ENCODE data around the gene RAET1G.
A peak's percentile ranks its signal among the peaks of the same experiment; 100 is the strongest.
"Not testable (repeated sequence)": the region's sequence is repeated elsewhere in the genome, so short reads cannot be mapped to it uniquely, and the experiment has no call there.

RAET1G gene

DNA sequence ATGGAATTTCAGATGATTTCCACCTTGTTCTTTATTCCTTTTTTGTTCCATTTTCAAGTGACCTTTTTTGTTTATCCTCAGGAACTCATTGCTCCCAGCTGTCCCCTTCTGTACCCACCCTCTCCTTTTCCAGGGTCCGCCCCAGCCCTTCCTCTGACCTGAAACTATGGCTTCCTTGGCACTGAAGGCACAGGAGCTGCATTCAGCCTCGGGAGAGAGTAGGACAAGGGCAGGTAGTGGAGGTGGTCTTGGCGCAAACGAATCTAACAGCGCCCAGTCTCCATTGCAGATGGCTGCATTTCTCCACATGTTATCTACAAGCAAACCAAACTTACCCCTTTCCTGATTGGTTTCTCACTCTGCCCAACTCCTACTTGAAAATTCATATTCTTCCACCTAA lies 10.1 kb upstream of the RAET1G start:
- DNase-seq, result no peak

DNA sequence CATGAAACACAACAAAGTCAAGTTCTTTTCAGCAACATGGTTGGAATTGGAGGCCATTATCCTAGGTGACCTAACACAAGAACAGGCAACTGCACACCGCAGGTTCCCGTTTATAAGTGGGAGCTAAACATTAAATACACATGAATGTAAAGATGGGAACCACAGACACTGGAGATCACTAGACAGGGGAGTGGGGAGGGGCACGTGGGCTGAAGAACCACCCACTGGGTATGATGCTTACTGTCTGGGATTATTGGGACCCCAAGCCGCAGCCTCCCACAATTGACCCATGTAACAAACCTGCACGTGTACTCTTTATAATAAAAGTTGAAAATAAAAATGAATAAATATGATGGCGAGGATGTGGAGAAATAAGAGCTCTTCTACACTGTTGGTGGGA lies 8.6 kb upstream of the RAET1G start:
- no peak for DNase-seq

DNA sequence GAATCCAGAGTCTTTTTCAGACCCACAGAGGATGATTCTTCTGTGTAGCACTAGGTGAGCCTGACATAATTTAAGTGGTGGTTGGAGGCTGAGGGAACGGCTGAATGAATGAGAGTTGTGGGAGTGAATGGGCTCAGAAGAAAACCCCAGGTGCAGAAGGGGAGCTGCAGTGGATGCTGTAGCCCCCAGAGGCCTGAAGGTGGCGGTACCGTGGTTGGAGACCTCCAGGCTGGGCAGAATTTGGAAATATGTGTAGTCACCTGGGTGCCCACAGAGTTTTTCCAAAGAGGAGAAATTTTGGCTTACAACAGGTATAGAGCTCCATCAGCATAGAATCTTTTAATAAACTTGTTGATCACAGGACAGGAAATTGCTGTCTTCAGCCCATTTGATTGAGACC lies 6.5 kb upstream of the RAET1G start:
- DNase-seq, result no peak

DNA sequence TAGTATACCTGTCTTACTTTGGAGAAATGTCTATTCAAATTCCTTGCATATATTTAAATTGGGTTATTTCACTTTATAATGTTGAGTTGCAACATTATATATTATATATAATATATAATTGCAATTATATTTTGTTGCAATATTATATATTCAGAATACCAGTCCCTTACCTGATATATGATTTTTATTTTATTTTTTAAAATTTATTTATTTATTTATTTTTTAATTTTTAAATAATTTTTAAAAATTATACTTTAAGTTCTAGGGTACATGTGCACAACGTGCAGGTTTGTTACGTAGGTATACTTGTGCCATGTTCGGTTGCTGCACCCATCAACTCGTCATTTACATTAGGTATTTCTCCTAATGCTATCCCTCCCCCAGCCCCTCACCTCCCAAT lies 4.1 kb upstream of the RAET1G start:
- DNase-seq, result not testable (repeated sequence)

DNA sequence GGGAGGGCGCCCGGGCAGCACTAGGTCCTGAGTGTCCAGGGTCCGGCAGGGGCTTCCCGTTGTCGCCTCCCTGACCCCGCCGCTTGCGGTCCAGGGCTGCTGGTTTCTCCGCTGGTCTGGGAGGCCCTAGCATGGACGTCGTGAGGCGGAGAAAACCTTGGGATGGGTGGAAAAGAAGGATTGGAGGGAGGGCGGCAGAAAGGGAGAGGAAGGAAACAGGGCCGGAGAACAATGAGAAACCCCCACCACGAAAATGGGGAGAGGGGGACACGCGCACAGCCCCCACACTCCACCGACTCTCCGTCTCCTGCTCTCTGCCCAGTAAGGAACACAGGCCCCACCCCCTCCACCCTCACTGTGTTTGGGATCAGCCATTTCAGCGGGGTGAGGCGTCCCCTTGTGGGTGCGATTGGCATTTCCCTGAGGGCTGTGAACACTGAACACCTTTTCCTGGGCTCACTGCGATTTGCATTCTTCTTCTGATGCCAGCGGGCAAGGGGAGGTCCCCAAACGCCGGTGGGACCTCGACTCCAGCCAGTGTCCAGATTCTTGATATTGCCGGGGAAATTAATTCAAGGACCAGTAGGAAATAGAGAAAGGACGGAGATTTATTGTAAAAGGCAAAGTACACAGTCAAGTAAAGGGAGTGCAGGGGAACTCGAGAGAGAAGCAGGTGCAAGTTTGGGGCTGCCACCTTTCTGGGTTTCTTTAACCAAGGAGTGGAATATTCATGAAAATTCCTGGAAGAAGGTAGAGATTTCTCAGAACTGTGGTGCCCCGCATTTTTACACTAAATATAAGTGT lies 3.3 kb upstream of the RAET1G start:
- peak; percentile 70 to 84 for DNase-seq

DNA sequence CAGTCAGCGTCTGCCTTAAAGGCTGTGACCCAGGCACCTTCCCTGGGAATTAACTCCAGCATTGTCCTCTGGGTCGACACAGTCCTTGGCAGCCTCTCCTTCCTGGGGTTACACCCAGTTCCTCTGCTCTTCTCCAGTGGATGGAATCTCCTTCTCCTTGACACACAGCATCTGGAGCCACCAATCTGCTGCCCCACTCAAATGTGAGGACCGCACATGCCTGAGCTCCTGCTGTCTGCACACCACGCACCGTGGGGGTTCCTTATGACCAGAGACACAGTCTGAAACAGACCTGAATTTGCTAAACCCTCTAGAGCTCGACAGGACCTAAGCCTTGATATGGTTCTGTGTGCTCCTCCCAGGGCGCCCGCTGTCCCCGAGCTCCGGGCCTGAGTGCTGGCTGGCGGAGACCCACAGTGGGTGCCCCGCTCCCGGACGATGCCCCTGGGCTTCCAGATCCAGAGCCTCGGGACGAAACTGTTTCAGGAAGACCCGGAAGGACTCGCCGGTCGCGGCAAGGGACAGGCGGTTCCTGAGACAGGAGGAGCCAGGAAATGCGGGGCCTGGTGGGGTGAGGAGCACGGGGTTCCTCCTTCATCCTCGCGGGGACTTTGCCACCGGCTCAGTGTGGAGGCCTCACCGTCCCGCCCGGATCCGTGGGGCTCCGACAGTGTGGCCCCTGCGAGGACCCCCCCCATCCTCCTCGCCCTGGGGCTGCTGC lies 2.5 kb upstream of the RAET1G start:
- DNase-seq, result no peak

DNA sequence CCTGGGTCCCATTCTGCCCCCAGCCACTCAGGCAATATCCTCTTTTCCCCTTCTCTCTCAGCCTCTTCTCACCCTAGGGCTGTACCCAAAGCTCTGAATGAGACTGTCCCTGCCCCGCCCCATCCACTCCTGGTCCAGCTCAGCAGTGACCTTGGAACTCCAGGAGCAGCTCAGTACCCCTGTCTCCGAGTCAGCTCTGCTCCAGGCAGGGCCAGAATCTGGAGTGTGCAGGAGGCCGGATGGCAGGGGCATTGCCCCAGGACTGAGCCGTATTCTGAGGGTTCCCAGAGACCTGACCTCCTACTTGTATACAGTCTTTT lies 2.0 kb upstream of the RAET1G start:
- no peak for DNase-seq

DNA sequence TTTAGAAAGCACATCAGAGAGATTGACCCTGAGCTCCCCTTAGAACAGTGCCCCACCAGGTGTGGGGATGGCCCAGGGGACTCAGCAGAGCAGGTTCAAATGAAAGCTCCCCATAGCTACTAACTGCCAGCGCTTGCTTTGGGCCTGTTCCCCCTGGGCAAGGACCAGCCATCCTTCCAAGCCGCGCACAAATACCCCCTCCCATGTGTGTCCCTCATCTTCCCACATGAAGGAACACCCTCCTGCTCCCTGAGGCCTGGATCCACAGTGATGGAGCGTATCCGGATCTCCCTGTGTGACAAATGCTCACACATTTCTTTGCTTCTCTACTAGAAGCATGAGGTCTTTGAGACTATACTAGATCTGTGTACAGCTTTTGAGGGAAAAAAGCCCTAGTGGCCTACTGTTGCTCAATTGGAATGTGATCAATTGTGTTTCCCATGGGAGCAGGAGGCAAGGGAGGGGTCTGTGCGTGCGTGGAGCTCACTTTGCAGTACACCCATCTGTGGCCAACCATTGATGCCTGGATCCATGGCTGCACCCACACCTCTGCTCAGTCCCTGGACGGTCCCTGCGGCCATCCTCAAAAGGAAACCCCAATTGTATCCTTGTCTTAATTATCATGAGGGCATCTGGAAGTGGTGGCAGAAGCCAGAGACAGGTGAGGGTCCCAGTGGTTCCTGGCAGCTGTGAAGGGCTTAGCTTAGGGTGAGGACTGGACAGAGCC lies 1.4 kb upstream of the RAET1G start:
- DNase-seq, result no peak

DNA sequence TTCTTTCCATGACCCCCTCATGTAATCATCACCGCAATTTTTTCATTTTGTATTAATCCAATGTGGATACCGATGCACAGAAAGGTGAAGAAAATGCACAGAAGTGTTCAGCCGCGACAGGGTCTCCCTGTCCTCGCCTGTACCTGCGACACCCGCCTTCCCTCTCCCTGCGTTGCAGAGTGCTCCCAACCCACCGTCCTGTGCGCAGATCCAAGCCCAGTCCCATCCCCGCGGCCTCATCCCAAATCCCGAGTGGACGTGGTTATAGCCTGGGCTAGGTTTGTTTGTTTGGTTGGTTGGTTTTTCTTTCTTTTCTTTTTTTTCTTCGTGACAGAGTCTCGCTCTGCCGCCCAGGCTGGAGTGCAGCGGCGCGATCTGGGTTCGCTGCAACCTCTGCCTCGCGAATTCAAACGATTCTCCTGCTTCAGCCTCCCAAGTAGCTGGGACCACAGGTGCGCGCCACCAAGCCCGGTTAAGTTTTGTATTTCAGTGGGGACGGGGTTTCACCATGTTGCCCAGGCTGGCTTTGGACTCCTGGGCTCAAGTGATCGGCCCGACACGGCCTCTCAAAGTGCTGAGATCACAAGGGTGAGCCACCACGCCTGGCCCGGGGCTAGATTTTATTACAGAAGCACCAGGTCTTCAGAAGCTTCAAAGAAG lies 536 bp upstream of the RAET1G start:
- no peak for DNase-seq

DNA sequence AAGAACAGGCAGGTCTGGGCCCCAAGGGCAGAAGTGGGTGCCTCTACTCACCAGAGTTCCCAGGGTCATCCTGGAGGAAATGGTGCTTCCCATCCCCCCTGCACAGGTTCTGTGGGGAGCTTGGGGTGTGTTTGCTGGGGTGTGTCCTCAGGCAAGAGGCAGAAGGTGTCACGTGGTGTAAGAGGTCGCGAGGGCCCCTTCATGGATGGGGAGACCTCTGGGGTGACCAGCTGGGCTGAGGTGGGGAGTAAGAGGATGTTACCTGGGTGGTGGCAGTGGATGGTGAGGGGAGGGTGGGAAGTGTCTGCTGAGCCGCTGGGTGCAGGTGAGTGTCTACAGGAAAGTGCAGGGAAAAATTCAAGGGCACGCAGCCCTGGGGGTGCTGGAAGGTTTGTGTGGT lies 830 bp downstream of the RAET1G start:
- DNase-seq, result not testable (repeated sequence)

DNA sequence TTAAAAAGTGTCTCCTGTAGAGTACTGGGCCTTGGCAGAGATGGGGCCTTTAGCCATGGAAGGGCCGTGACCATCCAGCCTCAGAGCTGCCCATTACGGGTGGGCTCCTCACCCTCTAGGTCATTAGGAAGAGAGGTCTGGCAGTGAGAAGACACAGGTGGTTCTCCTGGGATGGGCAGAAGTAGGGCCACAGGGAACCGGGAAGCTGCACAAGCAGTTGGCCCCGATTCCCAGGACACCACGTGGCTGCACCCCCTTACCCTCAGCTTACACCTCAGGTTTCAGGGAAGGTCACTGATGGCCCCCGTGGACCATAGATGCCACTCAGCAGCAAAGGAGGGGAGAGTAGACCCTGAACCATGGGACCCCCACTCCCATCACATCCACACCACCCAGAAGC lies 1.6 kb downstream of the RAET1G start:
- no peak for DNase-seq

DNA sequence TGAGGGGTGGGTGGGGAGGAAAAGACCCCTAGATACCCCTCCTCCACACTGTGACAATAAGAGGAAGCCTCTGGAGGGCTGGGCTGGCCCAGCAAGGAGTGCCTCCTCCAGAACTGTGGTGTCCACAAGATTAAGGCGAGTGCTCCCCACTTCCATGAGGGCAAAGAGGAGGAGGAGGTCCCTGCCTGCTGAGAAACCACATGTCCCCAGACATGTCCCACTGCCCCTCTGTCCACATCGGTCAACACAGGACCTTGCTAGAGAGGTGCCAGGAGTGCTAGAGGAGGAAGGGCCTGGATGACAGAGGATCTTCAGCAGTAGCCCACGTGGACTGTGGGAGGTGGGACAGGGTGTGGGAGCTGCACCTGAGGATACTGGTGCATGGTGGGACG lies 3.1 kb downstream of the RAET1G start:
- DNase-seq, result no peak

DNA sequence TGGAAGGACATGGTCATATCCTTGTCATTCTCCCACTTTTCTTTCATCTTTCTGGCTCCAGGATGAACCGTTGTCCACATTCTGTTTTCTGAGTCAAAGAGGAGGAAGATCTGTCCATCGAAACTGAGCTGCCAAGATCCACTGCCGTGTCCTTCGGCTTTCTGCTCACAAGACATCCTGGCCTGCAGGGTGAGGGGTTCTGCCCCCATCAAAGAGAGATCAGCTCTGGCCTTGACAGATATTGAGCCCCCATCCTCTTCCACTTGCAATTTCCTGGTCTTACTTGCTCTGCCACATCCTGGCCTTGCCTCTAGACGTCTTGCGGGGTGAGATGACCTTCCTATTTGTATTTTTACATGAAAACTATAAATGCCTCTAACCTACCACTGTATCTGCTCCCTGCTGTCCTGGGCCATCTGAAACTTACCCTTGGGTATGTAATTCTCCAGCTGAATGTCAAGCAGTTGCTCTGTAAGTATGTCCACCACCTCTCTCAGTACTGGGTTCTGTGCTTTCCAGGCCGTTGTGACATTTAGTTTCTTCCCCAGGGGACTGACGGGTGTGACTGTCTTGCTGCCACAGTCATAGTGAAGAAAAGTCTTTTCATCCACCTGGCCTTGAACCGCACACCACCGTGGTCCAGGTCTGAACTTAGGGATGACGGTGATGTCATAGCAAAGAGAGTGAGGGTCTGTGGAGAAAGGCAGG lies 3.6 kb downstream of the RAET1G start:
- not testable (repeated sequence) for DNase-seq

DNA sequence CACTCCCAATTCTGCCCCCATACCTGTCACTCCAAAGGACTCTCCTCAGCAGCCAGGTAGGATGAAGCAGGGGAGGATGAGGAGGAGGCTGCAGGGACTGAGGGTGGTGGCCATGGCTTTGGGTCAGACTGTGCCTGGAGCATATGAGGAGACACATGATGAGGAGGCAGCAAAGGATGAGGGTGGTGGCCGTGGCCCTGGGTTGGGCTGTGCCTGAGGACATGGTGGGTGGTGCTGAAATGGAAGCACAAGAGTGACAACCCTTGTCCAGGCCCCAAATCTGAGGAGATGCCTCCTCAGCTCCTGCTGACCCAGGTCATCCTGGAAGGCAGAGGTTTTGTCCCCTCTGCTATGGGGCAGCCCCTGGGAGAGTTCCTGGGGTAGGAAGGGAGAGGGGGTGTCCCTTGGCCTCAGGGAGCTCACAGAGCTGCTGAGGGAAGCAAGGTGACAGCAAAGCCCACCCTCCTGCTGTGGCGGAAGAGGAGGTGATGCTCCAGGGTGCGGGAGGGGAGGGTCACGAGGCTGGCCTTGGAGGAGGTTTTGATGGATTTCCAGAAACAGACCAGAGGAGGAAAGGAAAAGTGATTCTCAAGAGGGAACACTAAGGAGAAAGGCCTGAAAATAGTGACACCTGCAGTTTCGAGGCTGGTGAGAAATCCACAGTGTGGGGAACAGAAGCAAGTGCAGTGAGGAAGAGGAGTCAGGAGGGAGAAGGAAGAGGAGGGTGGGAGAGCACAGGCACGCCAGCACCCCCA lies 4.6 kb downstream of the RAET1G start:
- no peak for DNase-seq

DNA sequence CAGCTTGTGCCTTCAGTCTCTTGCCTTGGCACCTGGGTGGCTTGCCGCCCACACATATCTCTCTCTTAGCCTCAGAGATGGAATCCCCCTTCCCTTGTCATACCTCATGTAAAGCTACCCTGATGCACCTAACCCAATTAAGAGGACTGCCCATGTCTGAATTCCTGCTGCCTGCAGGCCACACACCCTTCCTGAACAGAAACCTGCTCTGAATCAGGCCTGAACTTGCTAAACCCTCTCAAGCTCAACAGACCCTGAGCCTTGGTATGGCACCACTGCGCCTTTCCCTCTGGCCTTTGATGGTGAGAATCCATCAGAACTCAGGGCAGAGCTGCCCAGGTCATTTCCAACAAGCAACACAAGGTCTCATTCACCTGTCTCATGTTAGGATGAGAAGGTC lies 5.2 kb downstream of the RAET1G start:
- no peak for DNase-seq

DNA sequence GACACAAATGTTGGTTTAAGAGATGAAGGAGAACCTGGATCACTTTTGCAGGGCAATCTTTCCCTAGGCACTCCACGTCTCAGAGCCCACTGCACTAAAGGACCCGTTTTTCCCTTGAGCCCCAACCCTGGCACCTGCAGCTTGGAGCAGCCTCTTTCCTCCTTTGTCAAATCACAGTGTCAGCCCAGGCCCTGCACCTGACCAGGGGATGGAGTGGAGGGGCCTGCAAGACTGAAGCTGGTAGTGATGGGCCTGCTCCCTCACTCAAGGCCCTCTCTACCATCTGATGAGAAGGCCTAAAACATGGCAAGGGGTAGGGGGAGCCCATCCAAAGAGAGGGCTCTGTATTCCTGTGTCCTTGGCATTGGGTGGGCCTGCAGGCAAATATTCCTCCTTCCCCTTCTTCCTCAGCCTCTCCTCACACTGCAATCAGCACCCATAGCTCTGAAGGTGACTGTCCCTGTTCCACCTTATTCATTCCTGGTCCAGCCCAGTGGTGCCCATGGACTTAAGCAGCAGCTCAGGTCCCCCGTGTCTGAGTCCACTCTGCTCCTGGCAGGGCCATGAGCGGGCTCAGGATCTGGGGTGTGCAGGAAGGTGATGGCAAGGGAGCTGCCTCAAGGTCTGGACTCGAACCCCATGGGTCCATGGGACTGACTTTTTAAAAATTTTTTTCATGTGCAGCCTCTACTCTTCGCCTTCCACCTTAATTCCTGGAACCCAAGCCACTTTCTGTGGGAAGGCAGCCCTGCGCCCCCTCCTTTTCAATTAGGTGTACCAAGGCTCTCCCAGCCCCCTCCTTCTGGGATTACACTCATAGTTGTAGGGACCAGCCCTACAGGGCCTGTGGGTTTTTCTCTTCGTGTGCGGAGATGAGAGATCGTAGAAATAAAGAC lies 6.7 kb downstream of the RAET1G start:
- no peak for DNase-seq

DNA sequence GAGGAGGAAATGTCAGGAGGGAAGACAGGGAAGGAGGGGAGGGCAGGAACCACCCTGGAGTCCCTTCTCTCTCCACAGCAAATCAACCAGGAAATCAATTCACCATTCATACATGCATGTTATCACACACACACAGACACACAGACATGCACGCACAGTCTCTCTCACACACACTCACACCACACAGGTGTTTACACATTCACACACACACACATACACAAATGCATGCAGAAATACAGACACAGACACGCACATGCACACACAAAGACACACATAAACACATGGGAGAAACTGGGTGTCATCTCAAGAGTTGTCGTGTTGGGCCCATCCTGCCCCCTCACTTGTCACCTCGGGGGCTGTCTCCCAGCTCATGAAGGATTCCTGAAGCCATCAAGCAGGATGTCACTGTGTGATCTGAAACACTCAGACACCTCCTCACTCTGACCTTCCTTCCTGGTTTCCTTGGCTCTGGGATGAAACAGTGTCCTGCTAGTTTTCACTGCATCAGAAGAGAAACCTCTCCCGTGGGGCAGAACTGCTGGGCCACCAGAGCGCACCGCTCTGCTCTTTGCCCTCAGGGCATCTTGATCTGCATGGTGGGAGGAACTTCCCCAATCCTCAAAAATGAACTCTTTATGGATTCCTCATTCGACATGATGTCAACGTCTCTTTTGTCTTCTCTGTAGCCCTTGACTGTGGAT lies 9.2 kb downstream of the RAET1G start:
- DNase-seq, result no peak

DNA sequence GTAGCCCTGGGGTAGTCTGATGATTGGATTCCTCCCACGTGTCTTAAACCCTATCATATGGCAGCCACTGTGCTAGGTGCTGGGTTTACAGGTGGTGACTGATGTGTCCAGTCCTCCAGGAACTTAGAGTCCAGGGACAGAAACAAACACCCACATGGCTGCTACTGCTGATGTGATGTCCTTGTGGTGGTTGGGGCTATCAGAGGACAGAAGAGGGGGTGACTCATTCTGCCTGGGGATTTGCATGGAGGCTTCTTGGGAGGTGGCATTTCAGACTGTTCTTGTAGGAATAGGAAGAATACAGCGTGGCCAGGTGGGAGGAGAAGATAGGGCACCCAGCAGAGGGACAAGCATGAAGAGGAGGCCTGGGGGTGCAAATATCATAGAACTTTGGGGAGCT lies 9.8 kb downstream of the RAET1G start:
- no peak for DNase-seq

DNA sequence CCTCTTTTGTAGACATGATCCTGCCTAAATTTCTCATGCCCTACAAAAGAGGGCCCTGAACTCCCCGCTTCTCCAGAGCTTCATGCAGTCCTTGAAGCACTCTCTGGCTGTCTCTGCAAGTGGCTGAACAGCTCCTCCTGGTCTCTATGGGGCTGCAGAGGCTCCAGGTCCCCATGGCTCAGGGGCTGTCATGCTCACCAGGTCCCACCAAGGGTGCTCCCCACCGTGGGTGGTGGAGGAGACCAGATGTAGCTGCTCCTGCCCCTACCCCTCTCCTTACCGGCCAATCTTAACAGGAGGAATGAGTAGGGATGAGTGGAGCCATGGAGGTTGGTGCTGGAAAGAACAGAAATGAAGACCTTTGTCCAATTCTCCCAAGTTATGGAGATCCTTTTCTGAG lies 10.2 kb downstream of the RAET1G start:
- not testable (repeated sequence) for DNase-seq

DNA sequence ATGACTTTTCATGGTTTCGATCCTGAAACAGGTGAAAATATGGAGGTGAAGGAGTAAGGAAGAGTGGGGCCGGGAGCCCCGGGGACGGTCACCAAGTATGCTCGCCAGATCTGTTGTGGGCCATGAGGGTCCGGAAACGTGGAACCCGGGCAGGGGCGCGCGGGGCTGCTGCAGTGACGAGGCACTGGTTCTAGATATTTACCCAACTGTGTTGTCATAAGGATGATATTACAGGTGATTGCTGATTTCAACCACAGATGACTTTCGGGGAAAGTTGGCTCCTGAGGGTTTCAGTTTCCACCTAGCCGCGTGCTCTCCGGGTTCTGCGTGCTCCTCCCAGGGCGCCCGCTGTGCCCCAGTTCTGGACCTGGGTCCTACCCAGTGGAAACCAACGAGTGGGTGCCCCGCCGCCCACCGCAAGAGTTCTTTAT lies 12.2 kb downstream of the RAET1G start:
- no peak for DNase-seq
